Smooth muscle cell of the brain vasculature (primary cell): ENCODE measurements around the gene UNC13C.

Source experiments
- DNase-seq: peaks from one replicate; pipeline ENCODE4 v3.0.0-alpha.2; 2012; ENCODE audit warnings: low read depth, low spot score

Gene UNC13C

GRCh38 chr15:54017959-54018358 lies 39.7 kb downstream of the UNC13C start:
- no peak for DNase-seq

GRCh38 chr15:54026258-54026657 lies 48.0 kb downstream of the UNC13C start:
- DNase-seq: no peak

- no peak for DNase-seq
Observed at GRCh38 chr15:54026891-54027290, 48.6 kb downstream of the UNC13C start.

- DNase-seq: no peak
Observed at GRCh38 chr15:54029081-54029480, 50.8 kb downstream of the UNC13C start.

- DNase-seq: no peak
Observed at GRCh38 chr15:54032066-54032465, 53.8 kb downstream of the UNC13C start.

- no peak for DNase-seq
Observed at GRCh38 chr15:54033356-54033860, 55.2 kb downstream of the UNC13C start.

GRCh38 chr15:54033869-54034458 lies 55.7 kb downstream of the UNC13C start:
- DNase-seq: no peak

- no peak for DNase-seq
Observed at GRCh38 chr15:54035616-54036015, 57.4 kb downstream of the UNC13C start.

- no peak for DNase-seq
Observed at GRCh38 chr15:54045397-54045796, 67.2 kb downstream of the UNC13C start.

- DNase-seq: no peak
Observed at GRCh38 chr15:54046093-54046492, 67.9 kb downstream of the UNC13C start.

- no peak for DNase-seq
Observed at GRCh38 chr15:54064365-54064764, 86.1 kb downstream of the UNC13C start.

- DNase-seq: no peak
Observed at GRCh38 chr15:54066403-54066802, 88.2 kb downstream of the UNC13C start.

- DNase-seq: no peak
Observed at GRCh38 chr15:54082836-54083492, 104.7 kb downstream of the UNC13C start.

- DNase-seq: no peak
Observed at GRCh38 chr15:54083501-54083900, 105.3 kb downstream of the UNC13C start.

- no peak for DNase-seq
Observed at GRCh38 chr15:54083991-54084390, 105.8 kb downstream of the UNC13C start.

GRCh38 chr15:54088837-54089236 lies 110.6 kb downstream of the UNC13C start:
- no peak for DNase-seq

GRCh38 chr15:54089776-54090175 lies 111.5 kb downstream of the UNC13C start:
- no peak for DNase-seq

- DNase-seq: no peak
Observed at GRCh38 chr15:54091651-54092050, 113.4 kb downstream of the UNC13C start.

GRCh38 chr15:54094661-54095060 lies 116.4 kb downstream of the UNC13C start:
- DNase-seq: no peak

GRCh38 chr15:54097019-54097418 lies 118.8 kb downstream of the UNC13C start:
- no peak for DNase-seq

GRCh38 chr15:54099010-54099409 lies 120.8 kb downstream of the UNC13C start:
- no peak for DNase-seq

- DNase-seq: no peak
Observed at GRCh38 chr15:54101664-54102270, 123.5 kb downstream of the UNC13C start.

- no peak for DNase-seq
Observed at GRCh38 chr15:54102704-54103103, 124.5 kb downstream of the UNC13C start.
